GM18873 (cell line): Measurements from ENCODE around the gene CEACAM6.
"Not testable (repeated sequence)": the region's sequence is repeated elsewhere in the genome, so short reads cannot be mapped to it uniquely, and the experiment has no call there.

Experiments
- ATAC-seq: cut with Tn5 transposase; IDR thresholded peaks from one replicate; pipeline ENCODE4 v1.9.1; 2021; ENCODE audit warnings: mild to moderate bottlenecking, moderate library complexity, moderate number of reproducible peaks; ENCODE audit not compliant: unreplicated experiment, low FRiP score

Gene CEACAM6

DNA sequence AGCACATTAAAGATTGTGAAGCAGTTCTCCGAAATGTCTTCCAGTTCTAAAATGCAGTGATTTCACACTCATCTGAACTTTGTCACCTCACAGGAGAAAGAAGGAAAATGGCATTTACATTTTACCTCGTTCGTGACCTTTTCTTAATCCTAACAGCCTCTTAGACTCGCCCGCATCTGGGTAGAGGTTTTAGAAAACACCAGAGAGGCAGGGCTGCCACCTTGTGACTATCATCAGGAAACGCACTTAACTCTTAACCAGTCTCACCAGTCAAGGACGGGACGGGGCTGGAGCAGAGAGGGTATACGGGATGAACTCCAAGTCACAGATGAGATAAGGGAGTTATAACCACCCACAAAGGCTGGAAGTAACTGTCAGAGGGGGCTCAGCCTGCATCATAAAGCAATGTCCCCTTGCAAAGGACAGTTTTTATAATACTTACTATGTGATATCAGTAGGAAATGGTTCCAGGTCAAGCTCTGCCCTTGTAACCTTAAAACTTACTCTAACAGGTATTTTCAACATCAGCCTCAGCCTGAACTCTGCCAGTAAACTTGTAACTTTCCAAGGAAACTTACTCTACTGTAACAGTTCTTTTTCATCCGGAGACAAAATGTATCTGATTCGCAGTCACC, 8.6 kb upstream of the CEACAM6 start:
- ATAC-seq = no peak

DNA sequence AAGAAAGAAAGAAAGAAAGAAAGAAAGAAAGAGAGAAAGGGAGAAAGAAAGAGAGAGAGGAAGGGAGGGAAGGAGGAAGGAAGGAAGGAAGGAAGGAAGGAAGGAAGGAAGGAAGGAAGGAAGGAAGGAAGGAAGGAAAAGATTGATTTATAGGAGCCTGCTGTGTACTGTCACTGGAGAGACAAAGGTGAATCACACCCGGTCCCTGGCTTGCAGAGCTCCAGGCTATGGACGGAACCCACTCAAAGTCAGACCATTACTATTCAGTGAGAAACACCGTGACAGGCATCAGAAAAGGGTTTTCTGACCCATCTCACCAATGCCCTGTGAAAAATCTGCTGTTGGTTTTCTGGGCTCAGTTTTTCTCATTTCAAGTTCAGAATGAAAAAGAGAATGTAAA, 7.3 kb upstream of the CEACAM6 start:
- no peak for ATAC-seq

DNA sequence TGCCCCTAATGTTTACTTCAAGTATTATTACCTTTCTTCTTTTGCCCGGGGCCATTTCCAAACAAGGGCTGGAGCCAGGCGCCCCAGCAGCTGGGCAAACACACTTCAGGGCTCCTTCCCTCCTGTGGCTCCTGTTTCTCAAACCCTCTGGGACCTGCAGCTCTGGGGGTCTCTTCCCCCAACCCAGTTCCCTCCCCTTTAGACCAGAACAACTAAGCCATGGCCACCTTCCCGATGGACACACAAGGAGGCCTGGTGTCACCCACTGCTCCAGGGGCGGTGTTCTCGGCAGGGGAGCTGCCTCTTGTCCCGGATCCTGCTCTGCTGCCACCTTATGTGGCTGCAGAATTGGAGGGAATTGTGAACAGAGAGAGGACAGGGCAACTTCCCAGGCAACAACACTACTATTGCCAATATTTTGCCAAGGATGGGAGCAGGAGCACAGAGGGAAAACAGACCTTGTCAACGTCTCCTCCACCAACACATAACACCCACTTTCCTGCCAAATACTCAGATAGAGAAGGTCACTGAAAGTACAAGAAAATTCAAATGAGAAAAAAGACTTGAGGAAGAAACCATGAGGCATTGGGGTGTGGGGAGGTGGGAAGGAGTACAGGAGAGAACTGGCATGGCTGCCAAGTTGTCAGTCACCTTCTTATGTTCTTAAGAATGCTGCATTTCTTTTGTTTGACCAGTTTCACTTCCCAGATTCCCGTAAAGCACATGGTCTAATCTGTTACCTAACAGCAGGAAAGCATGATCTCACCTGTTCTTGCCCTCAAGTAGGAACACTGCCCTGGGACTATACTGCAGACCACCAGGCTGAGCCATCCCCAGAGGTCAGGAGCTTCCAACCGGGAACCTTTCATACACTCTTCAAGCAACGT, 4.8 kb upstream of the CEACAM6 start:
- ATAC-seq = not testable (repeated sequence)

DNA sequence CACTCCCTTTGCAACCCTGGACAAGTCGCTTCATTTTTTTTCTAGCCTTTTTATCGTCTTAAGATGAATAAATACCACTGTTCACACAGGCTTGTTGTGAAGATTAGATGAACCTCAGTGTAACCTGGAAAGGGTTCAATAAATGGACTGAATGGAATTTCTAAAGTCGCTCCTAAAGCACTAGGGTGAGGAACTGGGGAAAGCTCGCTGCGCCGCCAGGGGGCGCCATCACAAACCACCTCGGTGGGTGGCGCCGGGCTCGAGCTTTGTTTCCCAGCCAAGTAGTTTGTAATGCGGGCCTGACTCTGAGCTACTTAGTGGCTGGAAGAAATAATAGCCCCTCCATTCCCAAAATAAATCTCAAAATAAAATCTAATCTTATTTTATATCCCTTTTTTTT, 2.2 kb upstream of the CEACAM6 start:
- ATAC-seq = no peak

DNA sequence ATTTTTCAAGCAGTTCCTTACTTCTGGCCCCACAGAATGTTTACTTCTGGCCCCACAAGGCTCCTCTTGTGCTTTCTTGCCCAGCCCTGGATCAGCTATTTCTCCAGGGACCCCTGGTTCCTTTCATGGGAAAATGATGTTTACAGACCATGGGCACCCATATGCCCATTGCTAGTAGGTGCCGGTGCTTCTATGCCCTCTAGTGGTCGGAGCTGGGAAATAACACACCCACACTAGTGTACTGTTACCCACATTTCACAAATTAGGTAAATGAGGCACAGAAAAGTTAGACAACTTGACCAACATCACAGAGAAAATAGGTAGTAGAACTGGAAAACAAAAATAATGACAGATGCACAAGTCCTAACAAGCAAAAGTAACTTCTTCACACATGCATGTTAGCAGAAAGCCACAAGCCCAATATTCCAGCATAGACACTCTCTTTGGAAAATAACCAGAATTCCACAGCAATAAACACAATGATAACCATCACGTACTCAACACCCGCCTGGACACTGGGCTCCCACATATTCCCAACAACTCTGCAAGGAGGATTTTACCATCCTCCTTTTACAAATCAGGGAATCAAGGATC, 1.3 kb upstream of the CEACAM6 start:
- no peak for ATAC-seq

DNA sequence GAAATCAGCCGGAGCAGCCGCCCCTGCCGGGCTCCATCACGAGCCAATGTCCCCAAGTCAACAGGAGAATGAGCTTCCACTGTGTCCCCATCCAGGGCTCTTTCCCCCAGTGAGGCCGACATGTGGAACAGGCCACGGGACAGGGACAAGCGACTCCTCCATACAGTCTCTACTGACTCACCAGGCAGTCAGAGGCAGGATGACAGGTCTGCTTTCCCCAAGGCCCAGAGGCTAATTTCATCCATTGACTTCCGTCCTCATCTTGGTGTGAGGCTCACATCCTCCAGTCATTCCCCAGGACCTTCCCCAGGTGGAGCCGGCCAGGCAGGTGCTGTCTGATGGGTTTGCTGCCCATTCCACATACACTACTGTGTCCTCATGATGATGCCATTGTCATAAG, 3.5 kb downstream of the CEACAM6 start:
- ATAC-seq = no peak

DNA sequence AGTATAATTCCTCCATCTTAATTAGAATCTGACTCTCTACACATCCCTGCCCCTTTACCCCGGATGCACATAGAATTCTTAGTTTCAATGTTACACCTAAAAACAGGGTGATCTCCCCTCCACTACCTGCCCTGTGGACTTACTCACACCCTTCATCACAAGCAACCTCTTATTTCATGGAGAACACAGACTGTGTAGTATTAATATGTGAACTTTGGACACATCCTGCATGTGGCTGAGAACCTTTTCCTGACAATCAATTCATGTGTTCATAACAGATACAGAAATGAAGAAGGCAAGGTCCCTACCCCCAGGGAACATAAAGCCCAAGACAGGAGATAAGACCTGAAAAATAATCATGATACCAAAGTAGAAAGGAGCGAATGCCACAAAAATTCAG, 11.8 kb downstream of the CEACAM6 start:
- no peak for ATAC-seq

DNA sequence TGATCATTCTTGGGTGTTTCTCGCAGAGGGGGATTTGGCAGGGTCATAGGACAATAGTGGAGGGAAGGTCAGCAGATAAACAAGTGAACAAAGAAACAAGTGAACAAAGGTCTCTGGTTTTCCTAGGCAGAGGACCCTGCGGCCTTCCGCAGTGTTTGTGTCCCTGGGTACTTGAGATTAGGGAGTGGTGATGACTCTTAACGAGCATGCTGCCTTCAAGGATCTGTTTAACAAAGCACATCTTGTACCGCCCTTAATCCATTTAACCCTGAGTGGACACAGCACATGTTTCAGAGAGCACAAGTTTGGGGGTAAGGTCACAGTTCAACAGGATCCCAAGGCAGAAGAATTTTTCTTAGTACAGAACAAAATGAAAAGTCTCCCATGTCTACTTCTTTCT, 12.8 kb downstream of the CEACAM6 start:
- ATAC-seq = not testable (repeated sequence)

DNA sequence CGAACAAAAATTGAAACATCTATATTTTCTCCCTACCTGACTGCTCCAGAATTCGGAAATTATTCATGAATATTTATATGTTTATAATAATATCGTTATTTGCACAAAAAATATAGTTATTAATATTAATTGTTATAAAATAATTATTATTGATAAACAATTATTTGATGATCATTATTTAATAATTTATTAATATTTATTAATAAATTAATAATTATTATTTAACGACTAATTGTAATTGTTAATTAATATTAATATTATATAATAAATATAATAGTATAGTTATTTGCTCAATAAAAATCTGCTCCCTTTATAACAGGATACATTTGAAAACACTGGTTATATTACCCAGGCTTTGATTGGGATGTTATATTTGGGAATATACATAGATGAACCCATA, 14.3 kb downstream of the CEACAM6 start:
- ATAC-seq = no peak

DNA sequence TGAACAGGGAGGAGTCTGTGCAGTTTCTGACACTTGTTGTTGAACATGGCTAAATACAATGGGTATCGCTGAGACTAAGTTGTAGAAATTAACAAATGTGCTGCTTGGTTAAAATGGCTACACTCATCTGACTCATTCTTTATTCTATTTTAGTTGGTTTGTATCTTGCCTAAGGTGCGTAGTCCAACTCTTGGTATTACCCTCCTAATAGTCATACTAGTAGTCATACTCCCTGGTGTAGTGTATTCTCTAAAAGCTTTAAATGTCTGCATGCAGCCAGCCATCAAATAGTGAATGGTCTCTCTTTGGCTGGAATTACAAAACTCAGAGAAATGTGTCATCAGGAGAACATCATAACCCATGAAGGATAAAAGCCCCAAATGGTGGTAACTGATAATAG, 16.1 kb downstream of the CEACAM6 start:
- no peak for ATAC-seq

DNA sequence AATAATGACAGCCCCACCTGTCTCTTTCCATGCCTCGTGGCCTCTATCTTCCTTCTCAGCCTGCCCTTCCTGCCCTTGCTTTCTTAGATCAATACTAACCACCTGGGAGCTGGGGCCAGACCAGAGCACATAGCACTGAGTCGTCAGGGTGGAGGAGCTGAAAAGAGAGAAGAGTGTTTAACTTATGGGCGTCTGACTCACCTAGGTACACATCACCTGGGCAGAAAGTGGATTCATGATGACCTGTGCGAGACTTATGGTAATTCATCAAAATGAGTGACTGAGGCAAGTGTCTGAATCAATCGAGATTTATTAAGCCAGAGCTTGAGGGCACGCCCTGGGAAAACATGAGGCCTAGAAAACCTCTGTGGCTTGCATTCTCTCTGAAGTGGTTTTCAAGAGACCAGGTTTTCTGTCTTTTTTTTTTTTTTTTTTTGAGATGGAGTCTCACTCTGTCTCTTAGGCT, 19.2 kb downstream of the CEACAM6 start:
- no peak for ATAC-seq

DNA sequence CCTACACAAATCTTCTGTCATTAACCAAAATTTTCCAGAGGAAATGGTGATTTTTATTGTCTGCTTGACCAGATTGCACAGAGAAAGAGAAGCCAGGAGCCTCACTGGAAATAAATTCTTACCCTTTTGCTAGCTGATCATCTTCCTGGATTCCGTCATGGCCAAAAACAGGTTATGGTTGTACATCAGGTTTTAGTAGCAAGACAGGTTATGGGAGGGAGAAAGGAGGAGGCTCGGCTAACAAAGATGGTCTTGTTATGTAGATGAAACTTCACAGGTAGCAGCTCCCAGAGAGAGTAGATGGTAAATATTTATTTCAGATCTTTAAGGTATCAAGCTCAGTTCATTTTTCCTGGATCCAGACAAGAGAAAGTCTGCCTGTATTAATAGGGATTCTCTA, 21.4 kb downstream of the CEACAM6 start:
- no peak for ATAC-seq

DNA sequence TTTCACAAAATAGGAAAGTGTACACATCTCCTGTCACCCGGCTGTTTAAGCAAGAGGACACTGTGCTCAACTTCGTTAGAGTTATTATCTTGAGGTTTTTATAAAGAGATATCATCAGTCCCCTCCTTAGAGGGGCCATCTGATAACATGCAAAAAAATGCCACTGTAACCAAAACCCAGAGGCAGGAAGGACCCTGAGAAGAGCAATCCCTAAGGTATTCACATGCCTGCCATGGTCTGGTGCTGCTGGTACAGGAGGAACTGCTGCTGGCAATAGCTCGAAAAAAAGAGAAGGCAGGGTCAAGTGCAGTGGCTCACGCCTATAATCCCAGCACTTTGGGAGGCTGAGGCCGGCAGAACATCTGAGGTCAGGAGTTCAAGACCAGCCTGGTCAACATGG, 28.3 kb downstream of the CEACAM6 start:
- ATAC-seq = no peak

DNA sequence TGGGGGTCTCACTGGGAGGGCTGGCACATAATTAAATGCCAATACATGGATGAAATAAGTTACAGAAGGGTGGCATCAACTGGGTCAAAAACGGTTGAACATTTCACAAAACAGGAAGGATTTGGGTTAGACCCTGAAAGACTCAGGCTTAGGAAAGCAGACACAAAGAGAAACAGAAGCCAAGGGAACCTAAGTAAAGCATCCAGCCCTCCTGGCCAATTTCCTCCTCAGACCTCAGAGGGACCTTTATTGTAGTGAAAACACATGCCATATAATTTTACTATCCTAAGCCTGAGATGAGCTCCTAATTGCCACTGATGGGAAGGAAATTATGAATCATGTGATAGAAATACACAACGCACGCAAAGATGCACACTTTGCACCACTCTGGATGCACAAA, 29.0 kb downstream of the CEACAM6 start:
- no peak for ATAC-seq

DNA sequence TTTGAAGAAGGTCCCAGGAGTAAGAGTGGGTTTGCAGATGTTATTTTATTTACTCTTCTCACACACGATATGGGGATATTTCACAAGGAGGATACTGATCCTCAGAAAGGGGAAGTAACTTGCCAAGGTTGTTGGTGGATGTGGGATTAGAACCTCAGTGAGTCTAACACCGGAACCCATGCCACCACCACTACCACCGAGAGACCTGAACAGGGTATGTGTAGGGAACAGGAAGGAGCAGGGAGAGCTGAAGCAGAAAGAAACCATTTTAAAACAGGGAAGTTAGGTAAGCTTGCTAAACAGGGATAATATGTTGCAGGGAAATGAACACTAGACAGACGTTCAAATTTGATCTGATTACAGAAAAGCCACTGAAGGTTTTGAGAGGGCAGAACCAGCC, 29.4 kb downstream of the CEACAM6 start:
- ATAC-seq = no peak

DNA sequence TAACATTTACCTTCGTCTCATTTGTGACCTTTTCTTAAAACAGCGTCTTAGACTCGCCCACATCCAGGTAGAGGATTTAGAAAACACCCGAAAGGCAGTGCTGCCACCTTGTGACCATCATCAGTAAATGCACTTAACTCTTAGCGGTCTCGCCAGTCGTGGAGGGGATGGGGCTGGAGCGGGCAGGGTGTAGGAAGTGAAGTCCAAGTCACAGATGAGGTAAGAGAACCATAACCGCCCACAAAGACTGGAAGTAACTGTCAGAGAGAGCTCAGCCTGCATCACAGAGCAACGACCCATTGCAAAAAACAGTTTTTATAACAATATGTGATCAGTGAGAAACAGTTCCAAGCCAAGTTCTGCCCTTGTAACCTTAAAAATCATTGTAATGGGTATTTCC, 30.3 kb downstream of the CEACAM6 start:
- ATAC-seq = no peak

DNA sequence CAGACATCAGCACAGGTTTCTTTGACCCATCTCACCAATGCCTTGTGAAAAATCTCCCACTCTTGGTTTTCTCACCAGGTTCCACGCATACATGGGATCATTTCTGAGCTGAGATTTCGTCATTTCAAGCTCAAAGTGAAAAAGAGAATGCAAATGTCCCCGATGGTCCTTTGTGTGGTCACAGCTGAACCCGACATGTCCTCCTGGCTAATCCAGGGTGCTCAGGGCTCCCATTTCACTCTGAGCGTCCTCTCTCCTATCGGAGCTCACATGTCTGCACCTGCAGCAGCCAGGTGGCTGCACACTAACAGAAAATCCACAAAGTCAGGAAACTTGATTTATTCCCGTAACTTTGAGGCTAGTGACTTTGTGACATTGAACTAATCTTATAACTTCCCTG, 31.7 kb downstream of the CEACAM6 start:
- ATAC-seq = no peak

DNA sequence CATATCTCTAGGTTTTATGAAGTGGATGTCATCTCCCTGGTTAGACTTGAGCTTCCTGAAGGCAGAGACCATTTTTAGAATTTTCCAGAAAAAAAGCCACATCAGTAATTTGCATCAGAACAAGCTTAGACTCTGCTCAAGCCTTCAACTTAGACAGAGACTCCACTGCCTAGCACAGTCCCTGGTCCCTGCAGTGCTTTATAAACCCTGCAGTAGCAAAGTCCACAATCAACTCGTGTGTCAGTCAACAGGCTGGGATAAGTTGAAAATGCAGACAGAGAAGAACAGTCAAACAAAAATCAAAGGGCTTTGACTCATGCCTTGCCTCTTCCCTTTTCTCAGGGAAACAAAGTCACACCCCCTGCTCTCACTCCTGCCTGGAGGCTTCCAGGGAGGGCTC, 33.2 kb downstream of the CEACAM6 start:
- ATAC-seq = not testable (repeated sequence)

DNA sequence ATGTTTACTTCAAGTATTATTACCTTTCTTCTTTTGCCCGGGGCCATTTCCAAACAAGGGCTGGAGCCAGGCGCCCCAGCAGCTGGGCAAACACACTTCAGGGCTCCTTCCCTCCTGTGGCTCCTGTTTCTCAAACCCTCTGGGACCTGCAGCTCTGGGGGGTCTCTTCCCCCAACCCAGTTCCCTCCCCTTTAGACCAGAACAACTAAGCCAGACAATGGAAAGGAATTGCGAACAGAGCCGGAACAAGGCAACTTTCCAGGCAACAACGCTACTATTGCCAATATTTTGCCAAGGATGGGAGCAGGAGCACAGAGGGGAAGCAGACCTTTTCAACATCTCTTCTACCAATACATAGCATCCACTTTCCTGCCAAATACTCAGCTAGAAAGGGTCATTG, 33.7 kb downstream of the CEACAM6 start:
- not testable (repeated sequence) for ATAC-seq

DNA sequence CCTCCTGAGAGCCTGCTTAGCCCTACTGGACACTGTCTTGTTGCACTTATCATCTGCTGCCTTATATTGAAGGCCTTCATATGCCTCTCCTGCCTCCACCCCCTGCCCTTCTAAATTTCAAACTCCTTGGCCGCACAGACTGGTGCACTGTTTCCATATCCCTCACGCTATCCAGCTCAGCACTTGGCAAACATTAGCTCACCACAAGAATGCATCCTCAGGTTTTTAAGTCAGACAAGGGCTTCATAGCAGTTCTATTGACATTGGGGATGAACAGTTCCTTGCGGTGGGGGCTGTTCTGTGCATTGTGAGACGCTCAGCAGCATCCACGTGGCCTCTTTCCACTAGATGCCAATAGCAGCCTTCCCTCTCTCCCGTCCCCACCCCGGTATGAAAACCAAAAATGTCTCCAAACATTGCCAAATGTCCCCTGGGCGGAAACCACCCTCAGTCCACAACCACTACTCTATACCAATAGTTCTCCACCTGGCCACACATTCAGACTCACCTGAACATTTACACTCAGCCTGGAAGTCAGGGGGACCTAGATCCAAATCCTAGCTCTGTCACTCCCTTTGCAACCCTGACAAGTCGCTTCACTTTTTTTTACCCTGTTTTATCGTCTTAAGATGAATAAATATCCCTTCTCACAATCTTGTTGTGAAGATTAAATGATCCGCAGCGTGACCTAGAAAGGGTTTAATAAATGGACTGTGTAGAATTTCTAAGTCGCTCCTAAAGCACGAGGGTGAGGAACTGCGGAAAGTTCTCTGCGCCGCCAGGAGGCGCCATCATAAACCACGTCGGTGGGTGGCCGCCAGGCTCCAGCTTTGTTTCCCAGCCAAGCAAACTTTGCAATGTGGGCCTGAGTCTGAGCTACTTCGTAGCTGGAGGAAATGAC, 37.4 kb downstream of the CEACAM6 start:
- ATAC-seq = no peak

DNA sequence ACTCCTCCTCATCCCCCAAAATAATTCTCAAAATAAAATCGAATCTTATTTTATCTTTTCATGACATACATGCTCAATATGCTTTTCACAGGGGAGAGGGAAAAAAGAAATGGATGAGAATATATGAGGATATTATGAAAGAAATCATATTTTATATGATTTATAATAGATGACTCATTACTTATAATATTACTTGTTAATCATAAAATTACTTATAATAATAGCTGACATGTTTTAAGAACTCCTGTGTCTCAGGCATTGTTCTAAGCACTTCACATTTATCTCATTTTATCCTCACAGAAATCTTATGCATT, 38.0 kb downstream of the CEACAM6 start:
- ATAC-seq = no peak
